Loucy (cell line): Measurements from ENCODE around the gene EPB41.
A peak's percentile ranks its signal among the peaks of the same experiment; 100 is the strongest.

Source experiments
- H2AFZ ChIP-seq: fragments of 200-600 bp; sonication (generic); 2 replicates; pipeline ENCODE4 v1.6.0; 2016; ENCODE audit warnings: antibody characterized with exemption, mild to moderate bottlenecking, low read length, moderate library complexity
- H3F3A ChIP-seq: fragments of 200-600 bp; 2 replicates; pipeline ENCODE4 v1.6.0; 2016; ENCODE audit warnings: antibody characterized with exemption, low read depth, mild to moderate bottlenecking
- H3K27me3 ChIP-seq: fragments of 200-600 bp; sonication (generic); 2 replicates; pipeline ENCODE4 v1.6.1; 2014; ENCODE audit warnings: low read length, mild to moderate bottlenecking; ENCODE audit not compliant: insufficient read depth, poor library complexity, severe bottlenecking
- H3K36me3 ChIP-seq: fragments of 200-600 bp; sonication (generic); 2 replicates; pipeline ENCODE4 v1.6.1; 2016; ENCODE audit warnings: low read length; ENCODE audit not compliant: insufficient read depth
- H3K4me1 ChIP-seq: fragments of 200-600 bp; sonication (generic); 2 replicates; pipeline ENCODE4 v1.5.1; 2014; ENCODE audit warnings: low read length, mild to moderate bottlenecking; ENCODE audit not compliant: insufficient read depth, poor library complexity, severe bottlenecking
- H3K4me2 ChIP-seq: fragments of 200-600 bp; sonication (generic); 2 replicates; pipeline ENCODE4 v1.6.0; 2014; ENCODE audit warnings: antibody characterized with exemption, low read length, low read depth, mild to moderate bottlenecking; ENCODE audit not compliant: poor library complexity, severe bottlenecking
- H3K4me3 ChIP-seq: fragments of 200-600 bp; sonication (generic); 2 replicates; pipeline ENCODE4 v1.5.1; 2014; ENCODE audit warnings: low read length, mild to moderate bottlenecking, mixed read lengths; ENCODE audit not compliant: poor library complexity, severe bottlenecking
- H3K79me2 ChIP-seq: fragments of 200-600 bp; sonication (generic); 2 replicates; pipeline ENCODE4 v1.6.1; 2014; ENCODE audit warnings: low read length; ENCODE audit not compliant: insufficient read depth
- H3K9ac ChIP-seq: fragments of 200-600 bp; sonication (generic); 2 replicates; pipeline ENCODE4 v1.6.0; 2014; ENCODE audit warnings: mild to moderate bottlenecking, low read depth, low read length, moderate library complexity; ENCODE audit not compliant: poor library complexity, severe bottlenecking
- H3K9me2 ChIP-seq: fragments of 200-600 bp; sonication (generic); replicated peaks from 2 replicates; pipeline ENCODE4 v1.6.1; 2016; ENCODE audit warnings: low read depth, low read length, mixed read lengths
- H3K9me3 ChIP-seq: fragments of 200-600 bp; sonication (generic); 2 replicates; pipeline ENCODE4 v1.6.1; 2014; ENCODE audit warnings: mild to moderate bottlenecking, antibody characterized with exemption, low read length, low read depth; ENCODE audit not compliant: insufficient read depth
- H4K20me1 ChIP-seq: fragments of 200-600 bp; sonication (generic); 2 replicates; pipeline ENCODE4 v1.6.0; 2014; ENCODE audit warnings: antibody characterized with exemption, low read length, mild to moderate bottlenecking; ENCODE audit not compliant: insufficient read depth, poor library complexity, severe bottlenecking
- CTCF ChIP-seq: fragments of 200-600 bp; sonication (generic); conservative IDR thresholded peaks from 2 replicates; pipeline ENCODE4 v1.5.1; 2014; ENCODE audit warnings: mild to moderate bottlenecking, antibody characterized with exemption, low read length
- EZH2phosphoT487 ChIP-seq: fragments of 200-600 bp; IDR thresholded peaks from 2 replicates; pipeline ENCODE4 v1.6.1; 2018; ENCODE audit warnings: antibody characterized with exemption, mild to moderate bottlenecking, moderate library complexity, borderline replicate concordance

Gene EPB41

GRCh38 chr1:28915031-28915895 lies 894 bp downstream of the EPB41 start:
- peak overlapping the region; percentile 67 for H3K9ac ChIP-seq
- no peaks in the 10 kb centered on the region for H3K27me3 ChIP-seq
- peaks cover 20% of the 10 kb centered on the region for H4K20me1 ChIP-seq
- H3F3A ChIP-seq = no peaks in the 10 kb centered on the region
- H3K4me1 ChIP-seq = peaks cover 36% of the 10 kb centered on the region
- peak overlapping the region; percentile 76 for H2AFZ ChIP-seq
- no peaks in the 10 kb centered on the region for H3K9me3 ChIP-seq
- no peak for TF ChIP-seq CTCF
- TF ChIP-seq EZH2phosphoT487 = no peak
- H3K4me3 ChIP-seq = peak overlapping the region; percentile 77
- H3K79me2 ChIP-seq = peaks cover 53% of the 10 kb centered on the region
- H3K9me2 ChIP-seq = no peaks in the 10 kb centered on the region
- peak overlapping the region; percentile 83 for H3K4me2 ChIP-seq
- no peaks in the 10 kb centered on the region for H3K36me3 ChIP-seq

GRCh38 chr1:28917757-28918118 lies 3.4 kb downstream of the EPB41 start:
- Histone ChIP-seq H4K20me1 (peaks cover 31% of the 10 kb centered on the region), H3K9me2 (no peaks in the 10 kb centered on the region), H3K4me3 (no peak overlapping the region), H3K79me2 (peaks cover 74% of the 10 kb centered on the region), H2AFZ (no peak overlapping the region), H3F3A (no peaks in the 10 kb centered on the region), H3K4me1 (peaks cover 36% of the 10 kb centered on the region), H3K9me3 (no peaks in the 10 kb centered on the region), H3K36me3 (no peaks in the 10 kb centered on the region), H3K4me2 (peak overlapping the region; percentile 48), H3K27me3 (no peaks in the 10 kb centered on the region), H3K9ac (no peak overlapping the region)
- TF ChIP-seq CTCF (no peak), EZH2phosphoT487 (no peak)

GRCh38 chr1:28921286-28921869 lies 7.0 kb downstream of the EPB41 start:
- Histone ChIP-seq H3K27me3 (no peaks in the 10 kb centered on the region), H3K4me3 (no peak overlapping the region), H3K9me2 (no peaks in the 10 kb centered on the region), H2AFZ (no peak overlapping the region), H3K9me3 (no peaks in the 10 kb centered on the region), H3K9ac (no peak overlapping the region), H3K4me1 (peaks cover 19% of the 10 kb centered on the region), H4K20me1 (peaks cover 26% of the 10 kb centered on the region), H3K4me2 (no peak overlapping the region), H3K36me3 (no peaks in the 10 kb centered on the region), H3K79me2 (peaks cover 89% of the 10 kb centered on the region), H3F3A (no peaks in the 10 kb centered on the region)
- TF ChIP-seq EZH2phosphoT487 = no peak
- TF ChIP-seq CTCF = no peak
